NCI-H748 (cell line): ENCODE results near the gene FUBP3.

Experiments used
- DNase-seq: peaks from one replicate; lab custom pipeline; 2025; ENCODE audit not compliant: unreplicated experiment; lab: John Stamatoyannopoulos, UW

FUBP3 gene

DNA sequence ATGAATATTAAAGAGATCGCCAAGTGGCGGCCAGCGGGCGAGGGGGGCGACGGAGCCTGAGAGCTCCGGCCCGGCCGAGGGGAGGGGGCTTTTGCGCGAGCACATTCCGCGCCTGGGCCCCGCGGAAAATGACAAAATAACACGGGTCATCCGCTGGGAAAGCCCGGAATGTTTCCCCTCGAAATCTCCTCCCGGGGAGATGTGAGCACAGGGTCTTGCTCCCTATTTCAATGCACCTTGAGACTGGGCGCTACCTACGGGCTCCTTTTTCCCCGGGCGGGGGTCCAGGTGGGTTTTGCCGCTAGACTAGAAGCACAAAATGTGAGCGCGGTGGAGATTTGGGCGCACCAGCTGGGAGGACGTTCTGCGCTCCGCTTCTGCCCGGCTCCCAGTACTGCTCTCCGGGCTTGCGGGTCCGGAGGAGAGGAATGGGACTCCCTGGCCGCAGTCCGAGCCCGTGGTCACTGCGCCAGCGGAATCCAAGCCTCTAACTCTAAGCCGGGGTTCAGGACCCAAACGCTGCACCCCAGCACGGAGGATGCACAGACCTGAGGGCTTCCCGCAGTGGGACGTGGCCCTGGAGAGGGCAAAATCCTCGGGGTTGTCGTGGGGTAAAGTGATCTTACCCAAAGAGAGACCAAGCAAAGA, 82.2 kb downstream of the FUBP3 start:
- peak; percentile 18 for DNase-seq

DNA sequence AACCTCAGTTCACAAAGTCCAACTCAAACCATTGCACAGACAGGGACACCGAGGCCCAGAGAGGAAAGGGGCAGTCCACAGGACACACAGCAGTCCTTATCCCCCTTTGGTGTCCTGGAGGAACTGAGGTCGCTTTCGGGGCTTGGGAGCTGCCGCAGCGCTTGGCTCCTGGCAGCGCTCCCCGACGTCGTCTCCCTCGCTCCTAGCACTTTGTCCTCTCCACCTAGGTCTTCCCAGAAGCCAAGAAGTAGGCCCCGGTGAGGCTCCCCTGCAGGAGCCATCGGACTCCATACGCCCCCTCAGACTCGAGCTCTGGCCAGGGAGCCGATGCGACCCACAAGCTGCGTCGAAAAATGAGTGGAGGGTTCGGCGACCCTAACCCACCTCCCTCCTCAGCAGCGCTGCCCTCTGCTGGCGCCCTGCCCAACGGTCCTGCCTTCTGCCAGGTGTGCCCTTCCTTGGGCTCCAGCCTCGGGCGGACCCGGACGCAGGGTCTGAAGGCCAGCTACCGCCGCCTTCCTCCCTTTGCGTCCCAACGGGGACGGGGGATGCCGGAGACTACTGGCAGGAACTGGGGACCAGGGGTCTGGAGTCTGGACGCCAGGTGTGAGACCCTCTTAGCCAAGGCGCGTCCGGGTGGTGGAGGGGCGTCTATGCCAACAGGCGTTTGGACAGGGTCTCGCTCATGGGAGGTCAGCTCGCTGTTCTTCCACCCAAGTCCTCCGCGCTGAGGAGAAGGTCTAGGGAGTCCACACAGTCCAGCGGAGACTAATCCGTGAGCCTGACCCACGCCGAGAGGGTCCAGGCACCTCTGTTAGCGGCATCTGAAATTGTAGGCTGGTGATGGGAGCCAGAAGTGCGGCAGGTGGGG, 83.0 kb downstream of the FUBP3 start:
- peak; percentile 26 for DNase-seq

DNA sequence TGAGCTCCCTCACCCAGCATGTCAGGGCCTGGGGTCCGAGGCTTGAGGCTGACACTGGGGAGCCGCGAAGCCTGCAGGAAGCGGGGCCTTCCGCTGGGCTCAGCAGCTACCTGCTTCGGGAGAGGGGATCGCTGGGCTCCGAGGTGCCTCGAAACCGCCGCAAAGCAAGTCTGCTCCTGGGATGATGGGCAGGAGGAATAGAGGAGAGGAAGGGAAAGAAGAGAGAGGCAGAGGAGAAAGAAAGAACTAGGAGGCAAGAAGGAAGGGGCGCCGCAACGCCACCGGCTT, 83.5 kb downstream of the FUBP3 start:
- peak; percentile 29 for DNase-seq

DNA sequence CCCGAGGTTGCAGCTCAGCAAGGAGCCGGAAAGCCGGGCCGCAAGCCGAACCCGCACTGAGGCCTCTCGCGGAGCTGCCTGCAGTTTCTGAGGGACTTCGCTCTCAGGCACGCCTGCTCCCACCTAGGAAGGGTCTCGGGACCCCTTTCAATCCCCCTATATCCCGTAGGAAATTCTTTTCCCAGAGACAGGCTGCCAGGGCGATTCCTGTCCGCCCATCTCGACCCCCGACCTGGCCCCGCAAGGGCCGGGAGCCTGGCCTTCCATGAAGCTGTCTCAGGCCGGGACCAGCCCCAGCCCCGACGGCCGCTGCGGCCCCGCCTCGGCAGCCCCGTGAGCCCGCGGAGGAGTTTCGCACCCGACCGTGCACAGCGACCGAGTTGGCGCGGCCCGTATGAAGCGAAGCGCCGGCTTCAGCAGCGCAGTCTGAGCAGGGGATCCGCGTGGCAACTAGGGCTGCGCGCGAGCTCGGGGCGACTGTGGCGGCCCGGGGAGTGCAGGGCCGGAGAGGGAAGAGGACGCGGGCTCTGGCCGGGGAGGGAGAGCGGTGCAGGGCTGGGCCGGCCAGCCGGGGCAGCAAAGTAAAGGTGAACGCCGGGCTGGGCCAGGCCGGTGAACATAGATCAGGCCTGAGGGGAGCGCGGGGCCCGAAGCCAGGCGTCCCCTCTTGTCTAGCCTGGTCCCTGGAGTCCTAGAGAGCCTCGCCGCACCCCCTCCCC, 84.0 kb downstream of the FUBP3 start:
- peak; percentile 58 for DNase-seq

DNA sequence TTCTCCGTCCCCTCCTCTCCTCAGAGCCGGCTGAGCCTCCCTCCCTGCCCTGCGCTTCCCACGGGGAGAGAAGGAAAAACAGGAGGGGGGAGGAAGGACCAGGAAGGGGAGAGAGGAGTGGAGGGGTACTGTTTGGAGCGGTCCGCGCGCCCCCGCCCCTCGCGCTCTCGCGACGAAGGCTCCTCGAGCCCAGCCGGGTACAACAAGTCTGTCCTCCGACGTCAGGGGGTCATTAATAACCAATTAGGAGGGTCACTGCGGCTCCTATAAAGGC, 84.5 kb downstream of the FUBP3 start:
- peak; percentile 46 for DNase-seq

DNA sequence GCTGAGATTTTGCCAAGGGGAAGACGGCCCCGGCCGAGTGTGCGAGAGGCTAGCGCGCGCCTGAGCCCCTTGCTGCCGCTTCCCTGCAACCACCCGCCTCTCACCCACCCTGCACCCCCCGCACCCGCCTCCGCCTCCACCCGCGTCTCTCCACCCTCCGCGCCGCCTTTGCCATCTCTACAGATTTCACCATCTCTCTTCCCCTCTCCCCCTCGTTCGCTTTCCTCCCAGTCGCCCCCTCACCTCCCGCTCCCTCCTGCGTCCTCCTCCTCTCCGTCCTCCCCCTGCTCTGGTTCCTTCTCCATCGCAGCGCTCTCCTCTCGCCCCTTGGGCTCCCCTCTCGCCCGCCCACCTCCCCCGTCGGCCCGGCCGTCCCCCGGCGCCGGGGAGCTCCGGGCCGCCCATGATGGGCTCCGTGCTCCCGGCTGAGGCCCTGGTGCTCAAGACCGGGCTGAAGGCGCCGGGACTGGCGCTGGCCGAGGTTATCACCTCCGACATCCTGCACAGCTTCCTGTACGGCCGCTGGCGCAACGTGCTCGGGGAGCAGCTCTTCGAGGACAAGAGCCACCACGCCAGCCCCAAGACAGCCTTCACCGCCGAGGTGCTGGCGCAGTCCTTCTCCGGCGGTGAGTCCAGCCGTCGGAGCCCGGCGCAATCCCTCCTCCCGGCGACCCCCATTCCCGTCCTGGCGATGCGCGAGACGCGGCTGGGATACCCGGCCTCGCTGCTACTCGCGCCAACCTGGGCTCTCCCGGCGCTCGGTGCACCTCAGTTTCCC, 85.1 kb downstream of the FUBP3 start, which contains the start of gene PRDM12:
TSS of gene PRDM12 (plus strand) at position 344 of the 778 bp plus-strand sequence. CDS start at position 404, 60 bp downstream.
- peak; percentile 52 for DNase-seq

DNA sequence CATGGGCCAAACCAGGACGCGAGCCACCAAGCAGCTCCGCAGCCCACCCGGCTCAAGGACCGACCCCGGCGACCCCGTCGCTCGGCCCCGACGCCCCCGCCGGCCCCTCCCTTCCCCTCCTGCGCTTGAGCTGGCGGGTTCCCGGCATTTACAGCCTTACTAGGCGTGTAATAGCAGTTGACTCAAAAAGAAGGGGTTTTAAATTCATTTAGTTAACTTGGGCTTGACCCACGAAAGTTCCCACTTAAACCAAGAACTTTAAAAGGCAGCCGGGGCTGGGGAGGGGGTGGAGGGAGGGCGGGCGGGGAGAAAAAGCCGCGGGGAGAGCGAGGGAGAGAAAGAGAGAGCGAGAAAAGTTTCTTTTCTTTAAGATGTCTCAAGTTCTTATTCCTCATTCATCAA, 85.7 kb downstream of the FUBP3 start:
- DNase-seq, result peak; percentile 19

DNA sequence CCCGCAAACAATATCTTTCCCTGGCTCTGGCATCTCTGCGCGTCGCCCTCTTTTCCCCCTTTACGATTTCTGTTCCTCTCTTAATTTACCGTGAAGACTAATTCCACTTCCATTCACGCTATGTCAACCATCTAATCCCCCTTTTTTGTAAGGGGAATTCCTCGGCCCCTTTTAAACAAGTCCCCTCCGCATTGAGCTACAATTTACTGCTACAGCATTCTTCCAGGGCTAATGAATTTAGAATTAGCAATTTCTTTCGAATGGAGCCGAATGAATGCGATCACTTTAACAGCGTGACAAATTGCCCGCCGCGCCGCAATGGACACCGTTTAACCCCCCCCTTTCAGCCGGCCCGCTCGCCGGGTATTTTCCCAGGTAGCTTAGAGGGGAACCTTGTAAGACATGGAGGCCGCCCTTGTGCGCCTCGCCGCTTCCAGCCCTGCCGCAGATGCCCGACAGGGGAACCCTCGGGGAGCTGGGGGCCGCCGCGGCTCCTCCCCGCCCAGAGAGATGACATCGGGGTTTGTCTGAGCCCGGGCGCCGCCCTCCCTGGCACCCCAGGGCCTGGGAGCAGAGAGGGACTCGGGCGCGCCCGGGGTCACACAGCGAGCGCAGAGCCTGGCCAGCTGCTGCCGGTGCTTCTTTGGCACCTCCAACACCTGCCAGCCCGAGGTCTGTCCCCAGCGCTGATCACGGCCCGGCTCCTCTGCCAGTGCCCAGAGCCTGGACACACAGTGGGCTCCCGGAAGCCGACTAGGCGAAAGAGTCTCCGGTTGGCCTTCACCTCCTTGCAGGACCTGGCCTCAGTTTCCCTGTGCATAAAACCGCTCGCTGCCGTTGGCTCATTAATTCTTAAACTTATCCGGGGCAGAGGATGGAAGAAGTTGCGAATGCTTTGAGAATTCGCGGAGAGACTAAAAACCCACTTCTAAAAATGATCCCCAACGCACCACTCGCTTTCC, 86.3 kb downstream of the FUBP3 start:
- peak; percentile 24 for DNase-seq

DNA sequence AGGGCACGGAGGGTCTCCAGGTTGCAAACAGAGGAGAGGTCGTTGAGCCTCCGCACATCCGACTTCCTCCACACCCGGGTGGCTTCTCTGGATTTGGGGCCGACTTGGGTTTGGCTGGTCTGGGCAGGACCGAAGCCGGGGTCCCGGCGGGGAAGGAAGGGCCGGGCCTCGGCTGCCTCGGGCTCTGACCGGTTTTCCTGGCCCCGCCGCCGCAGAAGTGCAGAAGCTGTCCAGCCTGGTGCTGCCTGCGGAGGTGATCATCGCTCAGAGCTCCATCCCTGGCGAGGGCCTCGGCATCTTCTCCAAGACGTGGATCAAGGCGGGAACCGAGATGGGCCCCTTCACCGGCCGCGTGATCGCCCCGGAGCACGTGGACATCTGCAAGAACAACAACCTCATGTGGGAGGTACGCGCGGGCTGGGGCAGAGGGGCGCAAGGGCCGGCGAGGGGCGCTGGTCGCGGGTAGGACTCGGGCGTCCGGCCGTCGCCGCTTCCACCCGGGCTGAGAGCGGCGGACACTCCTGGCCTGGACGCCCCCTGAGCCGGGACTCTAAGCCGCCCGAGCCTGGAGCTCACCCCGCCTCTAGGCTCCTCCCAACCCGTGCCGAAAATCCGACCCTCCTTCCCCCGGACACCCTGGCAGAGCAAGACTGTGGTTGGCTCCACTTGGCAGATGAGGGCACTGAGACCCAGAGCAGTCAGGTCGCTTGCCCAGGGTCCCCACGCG, 87.2 kb downstream of the FUBP3 start:
- no peak for DNase-seq

DNA sequence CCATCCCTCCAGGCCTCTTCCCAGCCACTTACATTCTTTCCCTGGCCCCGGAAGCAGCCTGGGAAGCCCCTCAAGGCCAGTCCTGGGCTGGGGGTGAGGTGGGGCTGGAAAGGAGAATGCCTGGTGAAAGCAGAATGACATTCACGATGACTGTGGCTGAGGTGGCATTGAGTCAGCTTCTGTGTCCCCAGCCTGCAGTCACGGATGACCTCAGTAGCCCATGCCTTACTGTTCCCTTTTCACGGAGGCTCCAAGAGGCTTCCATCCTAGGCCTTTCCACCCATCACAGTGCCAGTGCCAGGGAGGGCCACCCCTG, 87.7 kb downstream of the FUBP3 start:
- no peak for DNase-seq

DNA sequence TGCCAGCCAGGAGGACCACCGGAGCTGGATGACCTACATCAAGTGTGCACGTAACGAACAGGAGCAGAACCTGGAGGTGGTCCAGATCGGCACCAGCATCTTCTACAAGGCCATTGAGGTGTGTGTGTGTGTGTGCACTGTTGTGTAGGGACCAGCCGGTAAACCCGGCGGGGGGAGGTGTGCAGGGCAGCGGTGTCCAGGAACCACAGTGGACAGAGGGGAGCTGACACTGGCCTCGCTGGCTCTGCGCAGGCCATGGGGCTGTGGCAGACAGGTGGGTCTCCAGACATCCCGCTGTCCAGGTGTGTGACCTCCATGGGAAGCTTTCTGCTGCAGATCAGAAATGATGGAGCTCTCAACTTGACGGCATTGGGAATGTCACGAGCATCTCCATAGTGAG, 88.8 kb downstream of the FUBP3 start:
- DNase-seq, result no peak

DNA sequence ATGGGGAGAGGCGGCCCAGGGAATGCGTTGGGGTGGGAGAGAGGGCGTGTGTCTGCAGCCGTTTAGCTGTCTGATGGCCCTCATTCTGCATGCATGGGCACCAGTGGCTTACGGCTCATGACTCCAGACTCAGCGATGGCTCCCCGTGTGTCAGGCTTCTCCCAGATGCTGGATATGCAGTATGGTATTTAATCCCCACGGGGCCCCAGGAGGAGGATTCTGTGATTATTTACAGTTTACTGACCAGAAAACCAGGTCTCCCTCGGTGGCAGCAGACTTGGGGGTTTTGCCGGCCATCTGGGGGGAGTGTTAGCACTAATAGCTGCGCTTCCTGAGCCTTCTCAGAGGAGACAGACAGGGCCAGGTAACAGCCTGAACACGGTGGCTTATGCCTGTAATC, 89.3 kb downstream of the FUBP3 start:
- DNase-seq, result no peak

DNA sequence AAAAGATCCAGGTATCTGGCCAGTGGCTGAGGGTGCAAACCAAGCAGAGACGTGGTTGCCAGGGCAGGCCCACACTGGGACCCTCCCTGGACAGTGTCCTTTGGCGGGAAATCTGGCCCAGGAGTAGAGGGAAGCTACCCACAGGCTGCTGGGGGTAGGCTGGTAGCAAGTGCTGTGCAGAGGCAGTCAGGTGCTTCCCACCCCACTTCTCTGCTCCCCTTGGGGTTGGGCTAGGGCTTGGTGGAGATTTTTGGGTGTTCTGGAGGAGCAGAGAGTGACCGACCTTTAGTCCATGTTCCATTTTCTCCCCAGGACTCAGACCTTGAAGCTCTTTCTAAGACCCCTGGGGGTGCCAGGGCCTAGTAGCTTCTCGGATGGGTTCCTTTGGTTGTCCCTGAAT, 90.6 kb downstream of the FUBP3 start:
- no peak for DNase-seq

DNA sequence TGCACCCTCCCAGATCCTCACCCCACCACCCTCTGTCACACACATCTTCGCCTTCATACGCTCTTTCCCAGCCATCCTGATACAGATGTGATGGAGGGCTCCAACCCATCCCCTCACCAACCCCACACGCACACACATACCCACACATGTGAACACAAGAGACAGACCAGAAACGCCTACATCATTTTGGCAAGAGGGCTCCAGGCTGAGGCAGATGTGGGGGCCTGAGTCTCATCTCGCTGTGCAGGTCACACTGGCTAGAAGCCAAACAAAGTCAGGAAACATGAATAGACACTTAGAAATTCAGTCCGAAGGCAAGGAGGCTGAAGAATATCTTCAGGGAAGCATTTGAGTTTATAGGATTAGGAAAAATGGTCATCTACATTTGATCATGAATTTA, 91.3 kb downstream of the FUBP3 start:
- no peak for DNase-seq

DNA sequence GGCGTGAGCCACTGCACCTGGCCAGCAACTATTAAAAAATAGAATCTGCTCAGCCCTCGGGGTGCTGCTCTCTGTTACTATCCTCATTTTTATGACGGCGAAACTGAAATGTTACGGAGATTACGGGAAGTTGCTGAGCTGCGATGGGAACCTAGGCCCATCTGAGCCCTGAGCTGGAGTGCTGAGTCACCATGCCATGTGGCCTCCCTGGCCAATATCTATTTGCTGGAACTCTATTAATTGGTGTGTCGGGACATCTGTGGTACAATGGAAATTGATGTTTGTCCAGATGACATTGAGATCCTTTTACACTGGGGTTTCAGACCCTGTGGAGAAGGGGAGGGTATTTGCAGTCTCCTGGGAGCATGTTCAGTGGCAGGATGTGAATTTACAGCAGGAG, 93.1 kb downstream of the FUBP3 start:
- DNase-seq, result no peak

DNA sequence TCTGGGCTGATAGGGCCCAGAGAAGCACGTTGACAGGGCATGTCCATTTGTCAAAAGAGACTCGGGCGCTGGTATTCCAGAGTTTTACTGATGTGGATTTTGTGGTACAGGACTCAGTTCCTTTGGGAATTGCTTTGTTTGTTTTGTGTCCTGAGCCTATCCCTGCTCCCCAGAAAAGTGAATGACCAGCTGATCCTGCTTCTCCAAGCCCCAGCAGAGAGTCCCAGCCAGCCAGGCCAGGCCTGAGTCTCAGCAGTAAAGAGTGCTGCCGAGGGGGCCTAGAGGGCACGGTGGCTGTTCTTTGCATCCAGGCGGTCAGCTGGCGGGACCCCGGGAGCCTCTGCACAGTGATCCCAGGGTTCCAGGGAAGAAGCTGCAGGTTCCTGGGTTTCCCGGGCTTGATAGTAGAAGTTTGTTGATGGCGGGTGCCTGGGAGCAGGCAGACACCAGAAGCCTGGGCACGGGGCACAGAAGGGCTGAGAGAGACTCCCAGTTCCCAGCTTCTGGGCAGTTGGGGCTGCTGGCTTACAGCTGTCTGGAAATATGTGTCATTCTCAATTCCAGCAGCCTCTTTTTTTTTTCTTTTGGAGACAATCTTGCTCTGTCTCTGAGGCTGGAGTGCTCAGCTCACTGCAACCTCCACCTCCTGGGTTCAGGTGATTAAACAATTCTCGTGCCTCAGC, 93.7 kb downstream of the FUBP3 start:
- DNase-seq, result no peak

DNA sequence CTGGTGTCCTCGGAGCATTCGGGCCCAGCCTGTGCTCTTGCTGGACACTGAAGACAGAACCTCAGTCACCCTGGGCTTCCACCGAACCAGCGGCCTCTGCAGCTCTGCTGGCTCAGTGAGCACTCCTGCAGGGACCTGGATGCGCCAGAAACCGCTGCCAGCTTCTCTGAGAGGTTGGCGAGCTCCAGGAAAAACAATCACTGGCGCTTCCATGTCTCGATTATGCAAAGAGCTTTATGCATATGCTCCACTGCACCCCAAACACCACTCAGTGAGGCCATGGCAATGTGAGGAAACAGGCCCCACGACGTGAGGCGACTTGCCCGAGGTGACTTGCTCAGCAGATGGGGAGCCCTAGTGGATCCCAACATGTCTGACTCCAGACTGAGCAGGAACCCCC, 96.0 kb downstream of the FUBP3 start:
- DNase-seq, result no peak

DNA sequence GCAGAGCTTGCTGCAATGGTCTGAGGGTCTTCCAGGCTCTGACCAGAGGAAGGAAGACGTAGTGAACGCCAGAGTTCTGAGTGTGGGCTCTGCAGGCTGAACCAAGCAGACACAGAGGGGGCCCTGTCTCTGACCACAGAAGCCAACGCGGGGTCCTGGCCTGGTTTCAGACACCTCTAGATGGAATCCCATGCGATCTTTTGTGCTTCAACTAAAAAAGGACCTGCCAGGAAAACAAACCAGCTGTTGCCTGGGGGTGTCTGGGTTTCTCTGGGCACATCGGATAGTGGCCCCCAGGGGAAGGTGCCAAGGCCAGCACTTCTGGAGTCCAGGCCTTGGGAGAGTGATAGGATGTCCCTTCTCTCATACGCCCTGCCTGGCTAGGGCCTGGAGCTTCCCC, 97.9 kb downstream of the FUBP3 start:
- no peak for DNase-seq
